Osteoblast (primary cell): ENCODE results near the gene SPATA21. TPM values are rescaled to one million over a fixed set of nuclear protein-coding genes. Genes with fewer than 3 reads are reported as not detected.

Experiments
- DNase-seq: peaks from one replicate; pipeline ENCODE4 v3.0.0; 2011; ENCODE audit warnings: low spot score, mixed read lengths; ENCODE audit not compliant: insufficient read length; ENCODE audit errors: missing footprints
- H2AFZ ChIP-seq: 2 replicates; pipeline ENCODE4 v1.6.0; 2011; ENCODE audit warnings: mild to moderate bottlenecking, low read length
- H3K27ac ChIP-seq: 2 replicates; pipeline ENCODE4 v1.5.1; 2011; ENCODE audit warnings: mild to moderate bottlenecking, low read depth, low read length, moderate library complexity
- H3K27me3 ChIP-seq: 2 replicates; pipeline ENCODE4 v1.6.0; 2012; ENCODE audit warnings: mild to moderate bottlenecking, control low read depth, inconsistent platforms, low read length, moderate library complexity; ENCODE audit not compliant: insufficient read depth
- H3K36me3 ChIP-seq: 2 replicates; pipeline ENCODE4 v1.5.1; 2011; ENCODE audit warnings: mild to moderate bottlenecking, low read length, control low read depth, moderate library complexity; ENCODE audit not compliant: insufficient read depth
- H3K4me1 ChIP-seq: 2 replicates; pipeline ENCODE4 v1.5.1; 2011; ENCODE audit warnings: mild to moderate bottlenecking, low read length, control low read depth, moderate library complexity; ENCODE audit not compliant: insufficient read depth
- H3K4me2 ChIP-seq: 2 replicates; pipeline ENCODE4 v1.6.0; 2011; ENCODE audit warnings: mild to moderate bottlenecking, low read length; ENCODE audit not compliant: insufficient read depth
- H3K4me3 ChIP-seq: fragments of 200-600 bp; sonication (generic); 3 replicates; pipeline ENCODE4 v1.5.1; 2012; ENCODE audit warnings: mild to moderate bottlenecking, low read length, inconsistent platforms; ENCODE audit not compliant: insufficient read depth
- H3K79me2 ChIP-seq: 2 replicates; pipeline ENCODE4 v1.6.0; 2012; ENCODE audit warnings: mild to moderate bottlenecking, low read length, control low read depth, inconsistent platforms; ENCODE audit not compliant: insufficient read depth
- H3K9me3 ChIP-seq: 2 replicates; pipeline ENCODE4 v1.5.1; 2011; ENCODE audit warnings: low read depth, low read length, control low read depth
- H4K20me1 ChIP-seq: 2 replicates; pipeline ENCODE4 v1.6.0; 2012; ENCODE audit warnings: mild to moderate bottlenecking, low read length, control low read depth; ENCODE audit not compliant: insufficient read depth
- CTCF ChIP-seq: IDR thresholded peaks from 2 replicates; pipeline ENCODE4 v1.5.1; 2011; ENCODE audit warnings: mild to moderate bottlenecking, low read depth, low read length, moderate library complexity; ENCODE audit errors: extremely low read depth
- total RNA-seq: library from RNA; depleted of rRNA; stranded (reverse); fragments of >200 nt; gene quantifications from 2 replicates; pipeline ENCODE4 v1.2.3, GENCODE V29; 2012

SPATA21 gene
- total RNA-seq, 1 donor: not detected

GRCh38 chr1:16438924-16439323, 1.7 kb upstream of the SPATA21 start:
- Histone ChIP-seq H3K4me3 (no peak overlapping the region), H3K4me2 (no peak overlapping the region), H3K27me3 (no peaks in the 10 kb centered on the region), H3K9me3 (no peaks in the 10 kb centered on the region), H3K79me2 (peaks cover 35% of the 10 kb centered on the region), H2AFZ (no peak overlapping the region), H3K36me3 (peaks cover 16% of the 10 kb centered on the region), H4K20me1 (peaks cover 15% of the 10 kb centered on the region), H3K27ac (no peak overlapping the region), H3K4me1 (peaks cover 8% of the 10 kb centered on the region)
- TF ChIP-seq CTCF: no peak
- DNase-seq: no peak

GRCh38 chr1:16438516-16438915, 1.3 kb upstream of the SPATA21 start:
- peaks cover 12% of the 10 kb centered on the region for H3K36me3 ChIP-seq
- no peak overlapping the region for H3K27ac ChIP-seq
- H4K20me1 ChIP-seq: peaks cover 13% of the 10 kb centered on the region
- H3K9me3 ChIP-seq: no peaks in the 10 kb centered on the region
- peaks cover 8% of the 10 kb centered on the region for H3K4me1 ChIP-seq
- peaks cover 2% of the 10 kb centered on the region for H3K27me3 ChIP-seq
- TF ChIP-seq CTCF: no peak
- H3K4me2 ChIP-seq: no peak overlapping the region
- H2AFZ ChIP-seq: no peak overlapping the region
- H3K4me3 ChIP-seq: no peak overlapping the region
- DNase-seq: no peak
- H3K79me2 ChIP-seq: peaks cover 30% of the 10 kb centered on the region

- Histone ChIP-seq H2AFZ (no peak overlapping the region), H3K27ac (no peak overlapping the region), H4K20me1 (no peaks in the 10 kb centered on the region), H3K4me1 (no peaks in the 10 kb centered on the region), H3K4me3 (no peak overlapping the region), H3K4me2 (no peak overlapping the region), H3K79me2 (no peaks in the 10 kb centered on the region), H3K27me3 (peaks cover 2% of the 10 kb centered on the region), H3K36me3 (no peaks in the 10 kb centered on the region), H3K9me3 (no peaks in the 10 kb centered on the region)
- TF ChIP-seq CTCF: no peak
- no peak for DNase-seq
These were observed 2.7 kb downstream of the SPATA21 start for GRCh38 chr1:16434501-16434900.

DNA sequence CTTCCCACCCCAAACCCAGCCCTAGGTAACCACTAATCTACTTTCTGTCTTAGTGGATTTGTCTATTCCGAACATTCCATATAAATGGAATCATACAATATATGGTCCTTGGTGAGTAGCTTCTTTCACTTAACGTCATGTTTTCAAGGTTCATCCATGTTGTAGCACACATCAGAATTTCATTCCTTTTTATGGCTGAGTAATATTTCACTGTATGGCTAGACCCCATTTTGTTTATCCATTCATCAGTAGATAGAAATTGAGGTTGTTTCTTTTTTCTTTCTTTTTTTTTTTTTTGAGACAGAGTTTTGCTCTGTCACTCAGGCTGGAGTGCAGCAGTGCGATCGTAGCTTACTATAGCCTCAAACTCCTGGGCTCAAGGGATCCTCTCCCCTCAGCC, 3.2 kb downstream of the SPATA21 start:
- no peak for TF ChIP-seq CTCF
- H4K20me1 ChIP-seq: no peaks in the 10 kb centered on the region
- no peaks in the 10 kb centered on the region for H3K9me3 ChIP-seq
- no peaks in the 10 kb centered on the region for H3K4me1 ChIP-seq
- no peak for DNase-seq
- no peak overlapping the region for H3K4me2 ChIP-seq
- H3K4me3 ChIP-seq: no peak overlapping the region
- H3K27ac ChIP-seq: no peak overlapping the region
- H3K79me2 ChIP-seq: no peaks in the 10 kb centered on the region
- no peaks in the 10 kb centered on the region for H3K36me3 ChIP-seq
- H3K27me3 ChIP-seq: peaks cover 2% of the 10 kb centered on the region
- H2AFZ ChIP-seq: no peak overlapping the region
